Neural crest cell (in vitro differentiated cells): ENCODE measurements around the gene DPP8. TPM values are rescaled to one million over a fixed set of nuclear protein-coding genes. Genes with fewer than 3 reads are reported as not detected.

Experiments used
- DNase-seq: peaks from one replicate; pipeline ENCODE4 v3.0.0; 2021; ENCODE audit warnings: low read depth, mixed read lengths, low spot score
- H3K27ac Mint-ChIP-seq: one replicate; pipeline ENCODE4 v1.8.0; 2021; ENCODE audit warnings: mild to moderate bottlenecking, mixed read lengths; ENCODE audit not compliant: unreplicated experiment
- H3K27me3 Mint-ChIP-seq: 2 replicates; pipeline ENCODE4 v1.8.0; 2021; ENCODE audit warnings: low read depth, mild to moderate bottlenecking, mixed read lengths
- H3K36me3 Mint-ChIP-seq: 2 replicates; pipeline ENCODE4 v1.8.0; 2021; ENCODE audit warnings: low read depth, mild to moderate bottlenecking, mixed read lengths
- H3K4me1 Mint-ChIP-seq: 2 replicates; pipeline ENCODE4 v1.8.0; 2021; ENCODE audit warnings: mixed read lengths
- H3K4me3 Mint-ChIP-seq: one replicate; pipeline ENCODE4 v1.8.0; 2021; ENCODE audit warnings: mild to moderate bottlenecking, mixed read lengths
- H3K9me3 Mint-ChIP-seq: 2 replicates; pipeline ENCODE4 v1.8.0; 2021; ENCODE audit warnings: mixed read lengths
- total RNA-seq: library from RNA; stranded (reverse); gene quantifications from 2 replicates; pipeline ENCODE4 v1.2.1, GENCODE V29; 2021
- TF ChIP-seq, protein P1 (sequence below): fragments of 200-600 bp; sonication (generic); conservative IDR thresholded peaks from 2 replicates; pipeline ENCODE4 v1.5.0; 2021; ENCODE audit warnings: antibody characterized with exemption, mild to moderate bottlenecking

Gene DPP8
- total RNA-seq, 1 donor from 2014 or later = 26.1 TPM

DNA sequence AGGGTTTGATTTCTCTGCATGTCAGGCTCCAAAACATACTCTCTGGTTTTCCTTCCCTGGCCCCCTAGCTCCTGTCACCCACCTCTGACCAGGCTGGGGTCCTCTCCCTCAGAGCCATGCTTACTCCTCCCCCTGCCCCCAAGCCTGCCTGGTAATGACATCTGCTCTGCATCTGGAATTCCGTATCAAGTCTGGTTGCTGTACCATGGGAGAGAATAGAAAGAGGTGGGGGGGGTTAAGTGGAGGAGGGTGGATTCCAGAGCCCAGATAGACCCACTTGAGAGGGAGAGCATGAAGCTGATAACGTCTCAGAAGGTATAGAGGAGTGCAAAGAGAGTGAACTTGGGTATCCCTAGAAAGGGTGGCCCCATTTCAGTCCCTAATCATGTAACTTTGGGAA, 98.9 kb downstream of the DPP8 start:
- H3K27me3 Mint-ChIP-seq = peaks cover 3% of the 10 kb centered on the region
- H3K4me3 Mint-ChIP-seq = peak overlapping the region; percentile 68
- no peaks in the 10 kb centered on the region for H3K9me3 Mint-ChIP-seq
- no peaks in the 10 kb centered on the region for H3K36me3 Mint-ChIP-seq
- H3K4me1 Mint-ChIP-seq = peaks cover 78% of the 10 kb centered on the region
- TF ChIP-seq, protein P1, sequence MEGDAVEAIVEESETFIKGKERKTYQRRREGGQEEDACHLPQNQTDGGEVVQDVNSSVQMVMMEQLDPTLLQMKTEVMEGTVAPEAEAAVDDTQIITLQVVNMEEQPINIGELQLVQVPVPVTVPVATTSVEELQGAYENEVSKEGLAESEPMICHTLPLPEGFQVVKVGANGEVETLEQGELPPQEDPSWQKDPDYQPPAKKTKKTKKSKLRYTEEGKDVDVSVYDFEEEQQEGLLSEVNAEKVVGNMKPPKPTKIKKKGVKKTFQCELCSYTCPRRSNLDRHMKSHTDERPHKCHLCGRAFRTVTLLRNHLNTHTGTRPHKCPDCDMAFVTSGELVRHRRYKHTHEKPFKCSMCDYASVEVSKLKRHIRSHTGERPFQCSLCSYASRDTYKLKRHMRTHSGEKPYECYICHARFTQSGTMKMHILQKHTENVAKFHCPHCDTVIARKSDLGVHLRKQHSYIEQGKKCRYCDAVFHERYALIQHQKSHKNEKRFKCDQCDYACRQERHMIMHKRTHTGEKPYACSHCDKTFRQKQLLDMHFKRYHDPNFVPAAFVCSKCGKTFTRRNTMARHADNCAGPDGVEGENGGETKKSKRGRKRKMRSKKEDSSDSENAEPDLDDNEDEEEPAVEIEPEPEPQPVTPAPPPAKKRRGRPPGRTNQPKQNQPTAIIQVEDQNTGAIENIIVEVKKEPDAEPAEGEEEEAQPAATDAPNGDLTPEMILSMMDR = no peak
- no peak for DNase-seq
- H3K27ac Mint-ChIP-seq = no peak overlapping the region

DNA sequence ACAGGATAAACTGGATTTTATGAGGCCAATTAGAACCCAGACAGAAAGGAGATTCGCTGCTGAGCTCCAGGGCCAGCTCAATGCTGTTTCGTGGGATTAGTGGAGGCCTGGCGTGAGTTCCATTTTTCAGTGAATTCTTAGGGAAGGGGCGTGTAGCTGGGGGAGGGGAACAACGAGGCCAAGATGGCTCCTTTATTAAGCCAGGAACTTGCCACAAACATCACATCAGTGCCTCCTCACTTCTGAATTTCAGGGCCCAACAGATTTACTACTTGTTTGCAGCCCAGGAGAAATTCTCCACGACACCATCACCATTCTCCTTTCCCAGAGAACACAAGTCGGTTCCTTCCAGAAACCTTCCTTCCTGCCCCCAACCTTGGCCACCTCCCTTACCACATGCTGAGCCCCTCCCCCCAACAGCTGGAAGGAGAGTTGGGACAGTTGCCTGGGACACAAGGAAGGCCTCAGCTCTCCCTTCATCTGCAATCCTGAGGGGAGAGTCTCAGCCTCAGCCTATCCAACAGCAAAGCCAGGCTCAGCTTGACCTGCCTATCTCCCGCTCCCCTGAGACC, 100.6 kb downstream of the DPP8 start:
- TF ChIP-seq, protein P1 = no peak
- no peaks in the 10 kb centered on the region for H3K27me3 Mint-ChIP-seq
- H3K36me3 Mint-ChIP-seq = no peaks in the 10 kb centered on the region
- H3K4me1 Mint-ChIP-seq = peaks cover 68% of the 10 kb centered on the region
- no peak for DNase-seq
- no peaks in the 10 kb centered on the region for H3K9me3 Mint-ChIP-seq
- peak overlapping the region; percentile 66 for H3K4me3 Mint-ChIP-seq
- peak overlapping the region; percentile 91 for H3K27ac Mint-ChIP-seq

DNA sequence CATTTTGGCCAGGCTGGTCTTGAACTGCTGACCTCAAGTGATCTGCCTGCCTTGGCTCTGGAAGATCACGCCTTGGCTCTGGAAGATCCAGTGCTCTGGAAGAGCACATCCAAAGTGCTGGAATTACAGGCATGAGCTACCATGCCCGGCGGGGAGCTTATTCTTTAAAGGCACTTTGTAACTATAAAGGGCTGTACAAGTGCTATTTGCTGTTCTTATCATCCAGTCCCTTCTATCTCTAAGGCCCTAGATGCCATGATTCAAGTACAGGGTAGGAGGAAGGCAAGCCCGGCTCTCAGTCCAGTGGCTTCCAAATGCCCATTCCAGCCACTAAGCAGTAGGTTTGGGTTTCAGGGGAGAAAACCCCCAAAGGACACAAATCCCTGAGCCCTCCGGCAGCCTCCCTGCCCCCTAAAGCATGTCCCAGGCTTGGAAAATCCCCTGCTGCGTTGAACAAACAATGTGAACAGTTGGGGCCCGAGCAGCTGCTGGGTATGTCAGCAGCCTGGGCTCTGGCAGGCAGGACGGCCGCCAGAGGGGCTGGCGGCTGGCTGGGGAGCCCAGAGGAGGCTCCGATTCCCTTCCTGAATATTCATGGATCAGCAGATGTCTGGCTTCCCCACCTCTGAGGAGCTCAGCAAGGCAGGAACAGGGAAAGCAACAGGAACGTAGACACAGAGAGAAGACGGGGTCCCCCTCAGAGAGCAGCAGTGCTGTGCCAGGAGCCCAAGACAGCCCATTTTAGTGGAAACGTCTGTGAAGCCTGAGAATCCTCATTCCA, 102.5 kb downstream of the DPP8 start:
- peak; percentile 40 for DNase-seq
- Mint-ChIP-seq H3K27me3 (no peaks in the 10 kb centered on the region), H3K9me3 (no peaks in the 10 kb centered on the region), H3K4me1 (peaks cover 64% of the 10 kb centered on the region), H3K4me3 (peak overlapping the region; percentile 27), H3K27ac (peak overlapping the region; percentile 93), H3K36me3 (no peaks in the 10 kb centered on the region)
- TF ChIP-seq, protein P1 = no peak

DNA sequence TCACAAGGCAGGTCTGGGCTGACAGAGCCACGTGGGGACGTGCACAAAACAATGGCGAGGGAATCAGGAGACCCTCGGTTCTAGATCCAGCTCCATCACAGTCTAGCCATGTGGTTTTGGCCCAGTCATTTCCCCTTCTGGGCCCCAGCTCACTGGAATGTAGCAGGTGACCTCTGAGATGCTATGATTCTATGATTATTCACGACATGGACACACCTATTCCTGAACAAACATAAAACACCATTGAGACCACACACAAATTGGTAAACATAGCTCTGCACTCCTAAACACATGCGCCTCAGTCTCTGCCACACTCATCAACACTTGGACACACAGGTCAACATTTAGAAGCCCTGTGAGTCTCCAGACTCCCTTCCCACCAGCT, 103.7 kb downstream of the DPP8 start:
- DNase-seq = no peak
- Mint-ChIP-seq H3K4me1 (peaks cover 54% of the 10 kb centered on the region), H3K4me3 (no peak overlapping the region), H3K27ac (no peak overlapping the region), H3K9me3 (no peaks in the 10 kb centered on the region), H3K27me3 (no peaks in the 10 kb centered on the region), H3K36me3 (no peaks in the 10 kb centered on the region)
- TF ChIP-seq, protein P1 = no peak

DNA sequence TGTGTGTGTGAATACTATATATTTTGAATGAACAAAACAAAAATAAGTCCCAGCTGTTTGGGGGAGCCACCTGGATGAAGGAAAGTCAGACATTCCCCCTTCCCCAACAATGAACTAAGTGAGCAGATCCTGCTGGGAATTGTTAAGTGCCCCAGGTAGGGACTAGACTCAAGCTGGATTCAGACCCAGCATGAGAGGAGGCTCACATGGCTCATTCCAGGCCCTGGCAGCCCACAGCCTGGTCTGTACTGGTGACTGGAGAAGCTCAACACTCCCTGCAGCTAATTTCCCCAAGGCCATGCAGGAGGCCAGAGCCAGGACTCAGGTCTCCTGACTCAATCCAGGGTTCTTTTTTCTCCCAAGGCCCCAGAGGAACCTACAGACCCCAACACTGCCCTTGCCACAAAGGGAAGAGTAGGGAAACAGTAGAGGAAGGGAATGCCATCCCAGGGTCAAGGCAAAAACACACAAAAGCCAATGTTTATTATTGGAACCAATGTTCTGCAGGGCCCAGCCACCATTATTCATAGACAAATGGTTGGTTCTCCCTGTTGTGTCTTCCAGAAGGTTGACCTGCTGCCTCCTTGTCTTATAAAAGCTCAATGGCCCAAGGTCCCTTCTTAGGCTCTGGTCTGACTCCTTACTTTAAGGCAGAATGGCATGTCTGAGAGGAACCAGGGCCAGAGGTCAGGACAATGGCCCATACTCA, 104.3 kb downstream of the DPP8 start:
- H3K27me3 Mint-ChIP-seq = no peaks in the 10 kb centered on the region
- H3K27ac Mint-ChIP-seq = no peak overlapping the region
- no peaks in the 10 kb centered on the region for H3K9me3 Mint-ChIP-seq
- peaks cover 48% of the 10 kb centered on the region for H3K4me1 Mint-ChIP-seq
- no peak for DNase-seq
- TF ChIP-seq, protein P1 = no peak
- H3K36me3 Mint-ChIP-seq = no peaks in the 10 kb centered on the region
- H3K4me3 Mint-ChIP-seq = no peak overlapping the region
